ENCODE results near the gene TMEM218.

DNA sequence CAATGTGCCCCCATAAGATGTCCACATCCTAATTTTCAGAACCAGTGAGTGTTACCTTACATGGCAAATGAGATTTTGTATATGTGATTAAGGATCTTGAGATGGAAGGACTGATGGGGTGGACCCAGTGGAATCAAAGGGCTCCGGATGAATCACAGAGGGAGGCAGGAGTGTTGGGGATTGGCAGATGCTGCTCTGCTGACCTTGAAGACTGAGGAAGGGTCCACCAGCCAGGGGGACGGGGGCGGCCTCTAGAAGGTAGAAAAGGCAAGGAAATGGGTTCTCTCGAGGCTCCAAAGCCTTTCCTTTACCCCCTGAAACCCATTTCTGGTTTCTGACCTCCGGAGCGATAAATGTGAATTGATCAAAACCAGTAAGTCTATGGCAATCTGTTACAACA is 18.8 kb downstream of the TMEM218 start:
- TF ChIP-seq, protein P1, sequence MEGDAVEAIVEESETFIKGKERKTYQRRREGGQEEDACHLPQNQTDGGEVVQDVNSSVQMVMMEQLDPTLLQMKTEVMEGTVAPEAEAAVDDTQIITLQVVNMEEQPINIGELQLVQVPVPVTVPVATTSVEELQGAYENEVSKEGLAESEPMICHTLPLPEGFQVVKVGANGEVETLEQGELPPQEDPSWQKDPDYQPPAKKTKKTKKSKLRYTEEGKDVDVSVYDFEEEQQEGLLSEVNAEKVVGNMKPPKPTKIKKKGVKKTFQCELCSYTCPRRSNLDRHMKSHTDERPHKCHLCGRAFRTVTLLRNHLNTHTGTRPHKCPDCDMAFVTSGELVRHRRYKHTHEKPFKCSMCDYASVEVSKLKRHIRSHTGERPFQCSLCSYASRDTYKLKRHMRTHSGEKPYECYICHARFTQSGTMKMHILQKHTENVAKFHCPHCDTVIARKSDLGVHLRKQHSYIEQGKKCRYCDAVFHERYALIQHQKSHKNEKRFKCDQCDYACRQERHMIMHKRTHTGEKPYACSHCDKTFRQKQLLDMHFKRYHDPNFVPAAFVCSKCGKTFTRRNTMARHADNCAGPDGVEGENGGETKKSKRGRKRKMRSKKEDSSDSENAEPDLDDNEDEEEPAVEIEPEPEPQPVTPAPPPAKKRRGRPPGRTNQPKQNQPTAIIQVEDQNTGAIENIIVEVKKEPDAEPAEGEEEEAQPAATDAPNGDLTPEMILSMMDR (IDR thresholded peaks at IDR 0.05) = no peak
- TF ChIP-seq EZH2 (IDR thresholded peaks at IDR 0.05; ENCODE audit: borderline replicate concordance, insufficient read depth, low read depth, low read length, poor library complexity, severe bottlenecking) = no peak

All from B cell (primary cell).